Smooth muscle cell (in vitro differentiated cells): ENCODE results near the gene MTMR10. TPM values are rescaled to one million over a fixed set of nuclear protein-coding genes. Genes with fewer than 3 reads are reported as not detected.

Source experiments
- DNase-seq: peaks from one replicate; lab custom pipeline; 2025; ENCODE audit not compliant: unreplicated experiment; lab: John Stamatoyannopoulos, UW
- H2AFZ ChIP-seq: fragments of 200-600 bp; sonication (generic); 2 replicates; pipeline ENCODE4 v1.6.0; 2016; ENCODE audit warnings: antibody characterized with exemption, low read depth, mild to moderate bottlenecking
- H3F3A ChIP-seq: fragments of 200-600 bp; sonication (generic); 2 replicates; pipeline ENCODE4 v1.6.0; 2017; ENCODE audit warnings: antibody characterized with exemption, low read depth
- H3K27ac ChIP-seq: fragments of 200-600 bp; sonication (generic); 2 replicates; pipeline ENCODE4 v1.5.1; 2016; ENCODE audit warnings: low read depth, mild to moderate bottlenecking
- H3K27me3 ChIP-seq: fragments of 200-600 bp; sonication (generic); 2 replicates; pipeline ENCODE4 v1.6.1; 2016; ENCODE audit warnings: low read depth, mild to moderate bottlenecking
- H3K36me3 ChIP-seq: fragments of 200-600 bp; sonication (generic); 2 replicates; pipeline ENCODE4 v1.5.1; 2016; ENCODE audit warnings: low read depth
- H3K4me1 ChIP-seq: fragments of 200-600 bp; sonication (generic); 2 replicates; pipeline ENCODE4 v1.5.1; 2016; ENCODE audit warnings: low read depth
- H3K4me2 ChIP-seq: fragments of 200-600 bp; sonication (generic); 2 replicates; pipeline ENCODE4 v1.6.0; 2016; ENCODE audit warnings: mild to moderate bottlenecking
- H3K4me3 ChIP-seq: fragments of 200-600 bp; sonication (generic); 2 replicates; pipeline ENCODE4 v1.5.1; 2016; ENCODE audit warnings: mild to moderate bottlenecking
- H3K79me2 ChIP-seq: fragments of 200-600 bp; sonication (generic); 2 replicates; pipeline ENCODE4 v1.6.0; 2016; ENCODE audit warnings: low read depth, mild to moderate bottlenecking
- H3K9ac ChIP-seq: fragments of 200-600 bp; sonication (generic); 2 replicates; pipeline ENCODE4 v1.6.0; 2016; ENCODE audit warnings: low read depth
- H3K9me3 ChIP-seq: fragments of 200-600 bp; sonication (generic); replicated peaks from 2 replicates; pipeline ENCODE4 v1.5.1; 2016; ENCODE audit warnings: low read depth
- H4K20me1 ChIP-seq: fragments of 200-600 bp; sonication (generic); 2 replicates; pipeline ENCODE4 v1.6.0; 2016; ENCODE audit warnings: low read depth
- CTCF ChIP-seq: fragments of 200-600 bp; sonication (generic); IDR thresholded peaks from 2 replicates; pipeline ENCODE4 v1.5.1; 2017; ENCODE audit warnings: borderline replicate concordance, mild to moderate bottlenecking, antibody characterized with exemption; ENCODE audit not compliant: insufficient read depth, poor library complexity, severe bottlenecking
- WGBS: methylation state at CpG from one replicate; pipeline ENCODE4 v1.1.7; 2016; ENCODE audit warnings: low lambda C conversion rate; 5-methylcytosine and 5-hydroxymethylcytosine counted together
- polyA plus RNA-seq: library from polyadenylated mRNA; unstranded; fragments of >200 nt; fragmentation: Nextera tagmentation; extraction: Ambion mirVana; gene quantifications from 2 replicates; pipeline ENCODE4 v1.2.1, GENCODE V29; 2016
- total RNA-seq: library from RNA; depleted of rRNA; stranded (reverse); fragments of >200 nt; gene quantifications from 2 replicates; pipeline ENCODE4 v1.2.3, GENCODE V29; 2014

MTMR10 gene
- total and polyA plus RNA-seq, 2 experiments from 2014 or later: 11.6 to 24.9 TPM

GRCh38 chr15:30933293-30933692 lies 58.1 kb downstream of the MTMR10 start:
- Histone ChIP-seq H3K4me3 (no peak overlapping the region), H3K4me1 (no peaks in the 10 kb centered on the region), H3K4me2 (no peak overlapping the region), H3K9me3 (no peaks in the 10 kb centered on the region), H3K79me2 (no peaks in the 10 kb centered on the region), H3K27me3 (no peaks in the 10 kb centered on the region), H3K9ac (no peak overlapping the region), H4K20me1 (no peaks in the 10 kb centered on the region), H2AFZ (no peak overlapping the region), H3K36me3 (peaks cover 16% of the 10 kb centered on the region), H3F3A (no peaks in the 10 kb centered on the region), H3K27ac (no peak overlapping the region)
- no peak for TF ChIP-seq CTCF
- no peak for DNase-seq

- H3K4me3 ChIP-seq: no peak overlapping the region
- H3K4me2 ChIP-seq: no peak overlapping the region
- H3K27me3 ChIP-seq: no peaks in the 10 kb centered on the region
- no peaks in the 10 kb centered on the region for H3K79me2 ChIP-seq
- H3F3A ChIP-seq: no peaks in the 10 kb centered on the region
- H3K4me1 ChIP-seq: no peaks in the 10 kb centered on the region
- no peak overlapping the region for H2AFZ ChIP-seq
- TF ChIP-seq CTCF: no peak
- H3K36me3 ChIP-seq: peaks cover 9% of the 10 kb centered on the region
- no peaks in the 10 kb centered on the region for H4K20me1 ChIP-seq
- no peaks in the 10 kb centered on the region for H3K9me3 ChIP-seq
- H3K9ac ChIP-seq: no peak overlapping the region
- H3K27ac ChIP-seq: no peak overlapping the region
- 98% methylated on average over 8 of the region's 8 CpGs for WGBS
- DNase-seq: no peak
Measured at GRCh38 chr15:30930422-30930821, 61.0 kb downstream of the MTMR10 start.

GRCh38 chr15:30929982-30930381 lies 61.4 kb downstream of the MTMR10 start:
- no peak overlapping the region for H2AFZ ChIP-seq
- H3K27me3 ChIP-seq: no peaks in the 10 kb centered on the region
- H4K20me1 ChIP-seq: no peaks in the 10 kb centered on the region
- H3K36me3 ChIP-seq: peaks cover 8% of the 10 kb centered on the region
- no peaks in the 10 kb centered on the region for H3K79me2 ChIP-seq
- WGBS: 100% methylated on average over 4 of the region's 4 CpGs
- no peak overlapping the region for H3K4me3 ChIP-seq
- H3K9me3 ChIP-seq: no peaks in the 10 kb centered on the region
- no peak overlapping the region for H3K27ac ChIP-seq
- no peak for DNase-seq
- TF ChIP-seq CTCF: no peak
- no peak overlapping the region for H3K9ac ChIP-seq
- H3K4me1 ChIP-seq: no peaks in the 10 kb centered on the region
- no peak overlapping the region for H3K4me2 ChIP-seq
- no peaks in the 10 kb centered on the region for H3F3A ChIP-seq

GRCh38 chr15:30929064-30929669 lies 62.3 kb downstream of the MTMR10 start:
- DNase-seq: no peak
- no peak overlapping the region for H3K4me3 ChIP-seq
- no peaks in the 10 kb centered on the region for H3K9me3 ChIP-seq
- no peaks in the 10 kb centered on the region for H4K20me1 ChIP-seq
- no peaks in the 10 kb centered on the region for H3K4me1 ChIP-seq
- H3K36me3 ChIP-seq: peaks cover 6% of the 10 kb centered on the region
- TF ChIP-seq CTCF: no peak
- no peak overlapping the region for H3K27ac ChIP-seq
- no peak overlapping the region for H3K9ac ChIP-seq
- no peaks in the 10 kb centered on the region for H3K79me2 ChIP-seq
- 95% methylated on average over 10 of the region's 10 CpGs for WGBS
- no peak overlapping the region for H3K4me2 ChIP-seq
- no peak overlapping the region for H2AFZ ChIP-seq
- H3F3A ChIP-seq: no peaks in the 10 kb centered on the region
- H3K27me3 ChIP-seq: no peaks in the 10 kb centered on the region
